NCI-H2196 (cell line): ENCODE results near the gene SPRR5.

Source experiments
- DNase-seq: peaks from one replicate; lab custom pipeline; 2025; ENCODE audit not compliant: unreplicated experiment; lab: John Stamatoyannopoulos, UW

SPRR5 gene

GRCh38 chr1:152946651-152947256 is at the start of gene SPRR5:
SPRR5 (plus strand) TSS chr1:152947206; CDS start chr1:152948555, 1,349 bp downstream.
- no peak for DNase-seq

- no peak for DNase-seq
These were observed 48.0 kb upstream of the SPRR5 start for GRCh38 chr1:152899027-152899426.

DNA sequence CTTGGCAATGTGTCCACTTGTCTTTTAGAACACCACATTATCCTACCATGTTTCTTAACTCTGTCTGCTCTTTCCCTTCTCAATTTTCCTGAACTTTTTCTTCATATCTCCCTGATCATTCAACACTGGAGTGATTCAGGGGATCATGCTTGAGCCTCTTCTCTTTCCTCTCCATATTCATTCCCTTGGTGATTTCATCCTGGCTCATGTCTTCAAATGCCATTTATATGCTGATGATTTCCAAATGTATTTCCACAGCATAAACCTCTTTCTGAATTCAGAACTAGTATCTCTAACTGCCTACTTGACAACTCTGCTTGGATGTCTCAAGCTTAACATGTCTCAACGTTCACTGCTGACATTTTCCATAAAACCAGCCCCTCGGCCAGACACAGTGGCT is 47.1 kb upstream of the SPRR5 start:
- DNase-seq, result no peak

- no peak for DNase-seq
These were observed 45.4 kb upstream of the SPRR5 start for GRCh38 chr1:152901631-152902030.

GRCh38 chr1:152902636-152903035 is 44.4 kb upstream of the SPRR5 start:
- no peak for DNase-seq

DNA sequence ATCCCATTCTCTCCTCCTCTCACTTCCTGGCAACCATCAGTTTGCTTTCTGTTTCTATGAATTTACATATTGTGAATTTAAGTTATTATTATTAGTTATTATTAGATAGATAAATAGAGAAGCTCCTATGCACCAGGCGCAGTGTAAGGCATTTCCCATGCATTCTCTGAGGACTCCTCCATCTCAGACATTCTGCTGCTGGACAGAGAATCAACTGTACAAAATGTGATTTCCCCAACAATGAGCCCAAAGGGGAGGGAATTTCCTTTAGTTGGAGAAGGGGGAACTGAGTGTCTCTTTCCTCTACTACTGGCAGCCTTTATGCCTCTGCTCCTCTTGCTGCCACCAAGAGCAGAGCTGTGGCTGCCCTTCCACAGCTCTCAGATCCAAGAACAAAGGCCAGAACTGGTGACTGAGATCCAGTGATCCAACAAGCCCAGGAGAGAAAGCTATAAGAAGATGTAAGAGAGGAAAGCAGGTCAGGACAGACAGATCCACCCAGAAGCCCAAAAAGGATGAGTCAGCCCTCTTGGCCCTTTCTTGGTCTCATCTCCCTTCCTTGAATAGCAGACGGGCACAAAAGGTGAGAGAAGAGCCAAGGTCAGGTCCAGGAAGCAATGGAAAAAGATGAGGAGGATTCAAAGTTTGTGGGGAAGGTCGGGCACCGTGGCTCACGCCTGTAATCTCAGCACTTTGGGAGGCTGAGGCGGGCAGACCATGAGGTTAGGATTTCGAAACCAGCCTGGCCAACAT is 42.1 kb upstream of the SPRR5 start:
- no peak for DNase-seq

DNA sequence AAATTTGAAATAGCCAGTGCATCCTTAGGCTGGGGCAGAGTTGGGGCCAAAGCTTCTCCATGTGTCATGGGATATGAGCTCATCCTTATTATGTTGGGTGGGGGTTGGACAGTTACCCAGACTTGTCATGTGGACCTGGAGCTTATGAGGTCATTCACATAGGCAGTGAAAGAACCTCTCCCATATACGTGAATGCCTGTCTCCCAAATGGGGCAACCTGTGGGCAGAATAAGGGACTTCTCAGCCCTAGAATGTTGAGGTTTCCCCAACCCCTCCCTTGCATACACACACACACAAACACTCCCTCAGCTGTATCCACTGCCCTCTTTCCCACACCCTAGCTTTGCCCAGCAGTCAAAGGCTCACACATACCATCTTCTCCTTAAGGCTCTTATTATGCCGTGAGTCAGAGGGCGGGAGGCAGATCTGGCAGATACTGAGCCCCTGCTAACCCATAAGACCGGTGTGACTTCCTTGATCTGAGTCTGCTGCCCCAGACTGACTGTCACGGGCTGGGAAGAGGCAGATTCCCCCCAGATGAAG is 40.9 kb upstream of the SPRR5 start:
- no peak for DNase-seq

DNA sequence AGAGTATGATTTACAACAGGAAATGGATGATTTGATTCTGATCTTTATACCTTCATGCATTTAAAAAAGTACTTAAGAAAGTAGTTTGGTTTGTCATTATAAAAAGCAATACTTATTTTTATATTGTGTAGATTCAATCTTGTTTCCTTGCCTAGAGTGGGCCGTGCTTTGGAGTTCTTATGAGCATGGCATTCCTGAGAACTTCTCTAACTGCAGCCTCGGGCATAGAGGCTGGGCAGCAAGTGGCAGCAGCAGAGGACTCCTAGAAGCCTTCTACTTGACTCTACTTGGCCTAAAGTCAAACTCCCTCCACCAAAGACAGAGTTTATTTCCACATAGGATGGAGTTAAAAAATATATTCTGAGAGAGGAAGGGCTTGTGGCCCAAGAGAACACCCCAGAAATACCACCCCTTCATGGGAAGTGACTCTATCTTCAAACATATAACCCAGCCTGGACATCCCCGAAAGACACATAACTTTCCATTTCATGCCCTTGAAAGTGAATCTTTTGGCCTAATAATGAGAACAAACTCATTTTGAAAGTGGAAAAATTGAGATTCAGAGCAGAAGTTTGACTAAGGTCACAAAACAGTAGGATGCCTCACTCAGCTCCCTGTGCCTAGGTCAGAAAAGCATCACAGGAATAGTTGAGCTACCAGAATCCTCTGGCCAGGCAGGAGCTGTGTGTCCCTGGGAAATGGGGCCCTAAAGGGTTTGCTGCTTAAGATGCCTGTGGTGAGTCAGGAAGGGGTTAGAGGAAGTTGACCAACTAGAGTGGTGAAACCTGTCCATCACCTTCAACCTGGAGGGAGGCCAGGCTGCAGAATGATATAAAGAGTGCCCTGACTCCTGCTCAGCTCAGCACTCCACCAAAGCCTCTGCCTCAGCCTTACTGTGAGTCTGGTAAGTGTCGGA is 39.1 kb upstream of the SPRR5 start, which contains the start of gene IVL:
TSS of gene IVL (plus strand) at position 861 of the 916 bp plus-strand sequence. CDS start 1,252 bp downstream, outside the sequence.
- no peak for DNase-seq

DNA sequence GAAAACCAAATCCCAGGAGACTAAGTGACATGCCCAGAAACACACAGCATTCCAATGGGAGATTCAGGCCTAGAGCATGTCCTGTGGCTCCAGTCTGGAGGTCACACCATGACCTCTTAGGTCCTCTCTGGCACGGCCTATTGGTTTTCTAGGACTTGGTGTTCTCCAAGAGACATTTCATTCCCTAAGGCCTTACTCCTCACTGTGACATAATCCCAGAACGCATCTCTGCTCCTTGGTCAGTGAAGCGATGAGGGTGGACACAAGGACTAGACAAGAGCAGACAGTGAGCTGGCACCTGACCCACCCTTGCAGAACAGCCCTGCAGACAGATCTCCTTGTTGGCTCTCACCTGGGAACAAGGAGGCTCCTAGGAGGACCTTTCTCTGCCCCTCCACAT is 37.8 kb upstream of the SPRR5 start:
- DNase-seq, result no peak

DNA sequence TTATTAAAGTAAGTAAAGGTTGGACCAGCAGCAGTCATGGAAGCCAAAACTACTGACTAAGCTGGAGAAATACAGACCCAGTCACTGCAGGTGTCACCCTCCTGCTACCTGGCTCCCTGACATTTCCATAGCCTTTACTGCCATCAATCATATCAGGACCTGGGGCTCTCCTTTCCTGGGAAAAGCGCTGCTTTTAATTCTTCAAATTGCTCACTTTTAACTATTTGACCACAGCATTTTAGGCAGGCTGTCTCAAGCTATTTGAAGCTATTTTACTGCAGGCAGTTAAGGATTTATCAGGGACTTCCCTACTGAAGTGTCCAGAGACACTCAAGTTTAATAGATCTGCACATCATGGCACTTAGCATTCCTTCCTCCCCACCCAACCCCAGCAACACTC is 34.5 kb upstream of the SPRR5 start:
- no peak for DNase-seq

DNA sequence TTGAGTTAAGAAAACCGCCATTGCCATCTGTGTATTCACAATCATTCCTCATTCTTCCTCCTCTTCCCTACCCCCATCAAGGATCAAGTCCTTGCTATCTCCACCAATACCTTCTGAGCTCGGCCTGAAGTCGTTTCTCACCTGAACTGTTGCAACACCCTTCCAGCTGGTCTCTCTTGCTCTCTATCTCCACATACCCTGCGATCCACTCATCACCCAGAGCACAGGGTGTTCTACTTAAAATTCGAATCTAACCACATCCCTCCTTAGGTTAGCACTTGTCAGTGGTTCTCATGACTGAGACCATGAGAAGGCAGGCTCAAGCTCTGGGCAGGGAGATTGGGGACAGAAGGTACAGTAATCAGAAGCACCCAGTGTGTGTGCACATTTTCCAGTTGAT is 34.1 kb upstream of the SPRR5 start:
- no peak for DNase-seq

DNA sequence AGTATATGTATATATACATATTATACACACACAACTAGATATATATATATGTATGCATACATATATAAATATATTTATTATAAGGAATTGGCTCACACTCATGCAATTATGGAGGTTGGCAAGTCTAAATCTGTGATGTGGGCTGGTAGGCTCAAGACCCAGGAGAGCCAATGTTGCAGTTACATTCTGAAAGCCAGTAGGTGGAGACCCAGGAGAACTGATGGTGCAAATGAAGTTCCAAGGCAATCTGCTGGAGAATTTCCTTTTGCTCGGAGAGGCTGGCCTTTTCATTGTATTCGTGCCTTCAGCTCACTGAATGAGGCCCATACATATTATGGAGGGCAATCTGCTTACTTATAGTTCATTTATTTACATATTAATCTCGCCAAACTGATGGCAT is 29.2 kb upstream of the SPRR5 start:
- no peak for DNase-seq

- DNase-seq, result no peak
These were observed 27.9 kb upstream of the SPRR5 start for GRCh38 chr1:152919071-152919470.

DNA sequence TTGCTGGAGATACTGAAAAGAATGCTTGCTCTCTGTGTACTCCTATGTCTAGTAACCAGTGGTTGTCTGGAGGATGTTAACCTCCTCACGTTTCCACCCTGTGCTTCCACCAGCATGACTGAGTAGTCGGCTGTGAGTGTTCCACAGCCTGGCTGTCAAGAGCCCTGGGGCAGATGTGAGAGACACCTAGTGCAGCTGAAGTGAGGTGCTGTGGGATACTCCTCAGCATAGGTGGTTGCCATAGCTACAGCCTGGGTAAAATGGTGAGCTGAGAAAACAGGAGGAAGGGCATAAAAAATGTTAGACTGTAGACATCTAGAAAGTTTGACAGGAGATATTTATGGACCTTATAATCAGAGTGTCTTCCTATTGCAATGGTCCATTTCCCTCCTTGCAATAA is 22.8 kb upstream of the SPRR5 start:
- DNase-seq, result no peak

- DNase-seq, result no peak
These were observed 20.9 kb upstream of the SPRR5 start for GRCh38 chr1:152926091-152926490.

DNA sequence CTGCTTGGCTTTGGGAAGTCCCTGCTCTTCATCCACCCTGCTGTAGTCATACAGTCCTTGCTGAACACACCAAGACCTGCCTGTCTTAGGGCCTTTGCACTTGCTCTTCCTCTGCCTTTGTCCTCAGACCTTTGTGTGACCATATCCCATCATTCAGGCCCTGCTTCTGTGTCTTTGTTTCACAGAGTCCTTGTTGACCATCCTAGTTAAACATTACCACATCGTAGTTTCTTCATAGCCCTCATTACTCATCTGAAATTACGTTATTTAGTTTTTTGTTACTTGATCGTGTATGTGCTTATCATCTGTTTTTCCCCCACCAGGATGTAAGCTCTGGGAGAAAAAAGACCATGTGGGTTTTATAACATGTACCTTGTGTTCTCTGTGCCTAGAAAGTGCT is 18.3 kb upstream of the SPRR5 start:
- DNase-seq, result no peak

GRCh38 chr1:152932170-152932811 is 14.7 kb upstream of the SPRR5 start:
- no peak for DNase-seq

DNA sequence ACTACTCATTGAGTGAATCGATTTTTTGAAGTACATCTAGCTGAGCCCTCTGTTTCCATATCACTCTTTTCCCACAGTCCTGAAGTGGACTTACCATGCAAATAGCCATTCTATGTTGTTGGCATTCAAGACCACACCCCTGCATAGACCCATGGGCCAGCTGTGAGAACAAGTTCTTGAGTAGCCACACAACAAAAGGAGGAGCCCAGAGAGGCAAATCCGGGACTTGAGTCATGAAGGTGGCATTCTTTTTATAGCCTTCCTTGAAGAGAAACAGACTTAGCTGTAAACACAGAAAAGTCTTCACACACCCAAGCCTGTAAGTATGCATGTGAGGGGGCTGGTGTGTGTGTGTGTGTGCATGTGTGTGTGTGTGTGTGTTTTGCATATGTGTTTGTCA is 13.8 kb upstream of the SPRR5 start:
- DNase-seq, result no peak

GRCh38 chr1:152940614-152941013 is 6.4 kb upstream of the SPRR5 start:
- no peak for DNase-seq

DNA sequence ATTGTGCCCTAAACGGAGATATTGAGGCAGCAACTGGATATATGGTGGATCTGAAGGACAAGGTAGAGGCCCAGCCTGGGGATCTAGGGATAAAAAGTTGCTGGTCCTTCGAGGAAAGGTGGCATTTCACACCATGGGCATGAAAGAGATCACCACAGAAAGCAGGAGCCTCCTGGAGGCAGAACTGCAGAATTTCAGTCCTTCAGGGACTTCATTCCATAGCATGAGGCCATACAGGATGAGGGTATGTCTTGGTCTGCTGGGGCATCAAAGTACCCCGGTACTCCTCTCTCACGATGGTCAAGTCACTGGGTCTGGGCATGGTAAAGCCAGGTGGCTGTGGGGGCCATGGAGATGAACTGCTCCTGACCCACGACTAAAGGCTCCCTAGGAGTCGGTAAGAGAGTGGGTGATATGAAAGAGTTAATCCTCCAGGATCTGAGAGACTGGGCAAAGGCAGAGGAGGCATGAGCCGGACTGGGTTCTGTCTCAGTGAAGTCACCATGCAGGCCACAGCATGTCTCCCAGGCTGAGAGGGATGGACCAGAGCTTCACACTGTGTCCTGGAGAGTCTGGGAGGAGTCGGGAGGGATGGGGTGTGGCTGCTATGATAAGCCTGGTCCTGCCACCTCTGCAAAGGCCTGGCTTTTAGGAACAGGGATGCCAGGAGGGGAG is 5.8 kb upstream of the SPRR5 start:
- DNase-seq, result no peak
